HepG2 (cell line): ENCODE data around the gene HECTD1. TPM values are rescaled to one million over a fixed set of nuclear protein-coding genes. Genes with fewer than 3 reads are reported as not detected.

Experiments
- AHDC1 ChIP-seq: sonication (generic); formaldehyde crosslinking; IDR thresholded peaks from 2 replicates; pipeline ENCODE4 v1.5.1; 2020; ENCODE audit warnings: mild to moderate bottlenecking, missing genetic modification reagents, borderline replicate concordance
- BRD4 ChIP-seq: sonication (generic); formaldehyde crosslinking; IDR thresholded peaks from 2 replicates; pipeline ENCODE4 v1.4.0; 2020; ENCODE audit warnings: missing genetic modification reagents
- CENPX ChIP-seq: sonication (generic); formaldehyde crosslinking; IDR thresholded peaks from 2 replicates; pipeline ENCODE4 v1.9.0; 2021; ENCODE audit warnings: mild to moderate bottlenecking, missing genetic modification reagents, moderate library complexity
- EEA1 ChIP-seq: sonication (generic); formaldehyde crosslinking; IDR thresholded peaks from 2 replicates; pipeline ENCODE4 v1.5.1; 2020; ENCODE audit warnings: mild to moderate bottlenecking, missing genetic modification reagents, borderline replicate concordance
- HOXA3 ChIP-seq: sonication (generic); formaldehyde crosslinking; IDR thresholded peaks from 2 replicates; pipeline ENCODE4 v1.5.0; 2020; ENCODE audit warnings: missing genetic modification reagents
- REST ChIP-seq, 2 experiments: IDR thresholded peaks; 2 replicates each; pipeline ENCODE4 v1.6.1; 2011 to 2012; ENCODE audit warnings: low read length in 2 of 2, borderline replicate concordance in 1 of 2, low read depth in 1 of 2, mild to moderate bottlenecking in 1 of 2, moderate library complexity in 1 of 2
- RNF2 ChIP-seq: fragments of 450-650 bp; conservative IDR thresholded peaks from 2 replicates; pipeline ENCODE4 v1.6.1; 2016; ENCODE audit warnings: low read depth
- TIGD3 ChIP-seq: sonication (generic); formaldehyde crosslinking; IDR thresholded peaks from 2 replicates; pipeline ENCODE4 v1.5.1; 2020; ENCODE audit warnings: mild to moderate bottlenecking, missing genetic modification reagents, borderline replicate concordance
- ZFP90 ChIP-seq: sonication (generic); formaldehyde crosslinking; IDR thresholded peaks from 2 replicates; pipeline ENCODE4 v1.8.0; 2022; ENCODE audit warnings: missing genetic modification reagents, mild to moderate bottlenecking, inconsistent platforms, borderline replicate concordance
- ZNF260 ChIP-seq: sonication (generic); formaldehyde crosslinking; IDR thresholded peaks from 2 replicates; pipeline ENCODE4 v1.4.0; 2020; ENCODE audit warnings: missing genetic modification reagents, low read depth, mild to moderate bottlenecking, borderline replicate concordance
- ZNF33A ChIP-seq: sonication (generic); formaldehyde crosslinking; IDR thresholded peaks from 2 replicates; pipeline ENCODE4 v1.5.1; 2020; ENCODE audit warnings: missing genetic modification reagents, mild to moderate bottlenecking, moderate library complexity, borderline replicate concordance
- ZNF503 ChIP-seq: sonication (generic); formaldehyde crosslinking; IDR thresholded peaks from 2 replicates; pipeline ENCODE4 v1.4.0; 2020; ENCODE audit warnings: missing genetic modification reagents
- ZNF770 ChIP-seq: sonication (generic); formaldehyde crosslinking; IDR thresholded peaks from 2 replicates; pipeline ENCODE4 v1.5.0; 2020; ENCODE audit warnings: mild to moderate bottlenecking, missing genetic modification reagents
- polyA plus RNA-seq, 8 experiments: library from polyadenylated mRNA; depleted of rRNA in 3 of 8; stranded (reverse) in 7 of 8; unstranded in 1 of 8; fragments of >200 nt; fragmentation: Illumina TruSeq in 4 of 8; extraction: Trizol in 4 of 8; gene quantifications; 2 replicates each; pipeline versions ENCODE4 v1.2.1 to v1.2.3, GENCODE V29; 2011 to 2016; ENCODE audit warnings: low read depth in 4 of 8, missing spikeins in 1 of 8, mixed read lengths in 1 of 8; ENCODE audit not compliant: insufficient read depth in 1 of 8
- total RNA-seq, 5 experiments: library from RNA; depleted of rRNA; stranded (reverse); fragments of >200 nt; fragmentation: Illumina TruSeq; extraction: Trizol; gene quantifications; 2 replicates each; pipeline ENCODE4 v1.2.3, GENCODE V29; 2016; ENCODE audit warnings: low read depth in 1 of 5

The HECTD1 gene
- total and polyA plus RNA-seq, 2 of the 13 experiments (the other 11 are each of a cell fraction or from before 2014, with no cell fraction given), result 312 to 560 TPM

GRCh38 chr14:31216359-31216758 lies 8.8 kb upstream of the HECTD1 start (continued):
- TF ChIP-seq REST (IDR thresholded peaks at IDR 0.05; ENCODE audit: borderline replicate concordance in 1 of 2, low read depth in 1 of 2, low read length in 2 of 2) (no peak), BRD4 (CRISPR knock-in tag) (0 out of 2 replicates have a peak, but pooled peaks have one; percentile 36), ZNF260 (CRISPR knock-in tag) (0 out of 2 replicates have a peak, but pooled peaks have one; percentile 53), CENPX (CRISPR knock-in tag) (no peak), ZNF770 (CRISPR knock-in tag) (no peak), ZNF503 (CRISPR knock-in tag) (no peak), ZFP90 (CRISPR knock-in tag) (0 out of 2 replicates have a peak, but pooled peaks have one; percentile 39), AHDC1 (CRISPR knock-in tag) (no peak), HOXA3 (CRISPR knock-in tag) (peak; percentile 35; the same call in 1 of the 2 replicates), ZNF33A (CRISPR knock-in tag) (no peak), TIGD3 (no peak), EEA1 (CRISPR knock-in tag) (no peak), RNF2 (no peak)
